Stomach (tissue), 9 donors: Measurements from ENCODE around the gene IGSF9B. TPM values are rescaled to one million over a fixed set of nuclear protein-coding genes. Genes with fewer than 3 reads are reported as not detected.
A peak's percentile ranks its signal among the peaks of the same experiment; 100 is the strongest.

Experiments
- DNase-seq, 2 donors: peaks; one replicate each; pipeline versions ENCODE4 v3.0.0 to v3.0.0-alpha.2; 2013 to 2019
- H3K27ac ChIP-seq, 5 donors: fragments of 200-600 bp in 4 of 5; sonication (generic) in 4 of 5; one replicate each; pipeline ENCODE4 v1.5.1; 2013 to 2019; ENCODE audit warnings: mild to moderate bottlenecking in 1 of 5, moderate library complexity in 1 of 5
- H3K27me3 ChIP-seq, 3 donors: fragments of 200-600 bp; sonication (generic); one replicate each; pipeline ENCODE4 v1.5.1; 2017 to 2019; ENCODE audit warnings: mixed run types in 1 of 3
- H3K36me3 ChIP-seq, 4 donors: fragments of 200-600 bp; sonication (generic); 1 replicate in 3 of 4; 2 replicates in 1 of 4; pipeline ENCODE4 v1.5.1; 2016 to 2019
- H3K4me1 ChIP-seq, 4 donors: fragments of 200-600 bp; sonication (generic); one replicate each; pipeline ENCODE4 v1.5.1; 2016 to 2019
- H3K4me3 ChIP-seq, 4 donors: fragments of 200-600 bp; sonication (generic) in 3 of 4; one replicate each; pipeline ENCODE4 v1.5.1; 2016 to 2019; ENCODE audit warnings: mild to moderate bottlenecking in 1 of 4
- H3K9me3 ChIP-seq, 4 donors: fragments of 200-600 bp; sonication (generic); one replicate each; pipeline ENCODE4 v1.5.1; 2016 to 2019
- EP300 ChIP-seq: sonication (generic); formaldehyde crosslinking; IDR thresholded peaks from one replicate; pipeline ENCODE4 v1.6.1; 2017; ENCODE audit warnings: antibody characterized with exemption
- POLR2A ChIP-seq, 4 donors: fragments of 450-650 bp; IDR thresholded peaks; one replicate each; pipeline ENCODE4 v1.6.1; 2016; ENCODE audit warnings: antibody characterized with exemption in 4 of 4, control low read depth in 2 of 4, mild to moderate bottlenecking in 1 of 4, moderate library complexity in 1 of 4
- POLR2AphosphoS5 ChIP-seq, 3 donors: sonication (generic); formaldehyde crosslinking; IDR thresholded peaks; one replicate each; pipeline ENCODE4 v1.6.1; 2016; ENCODE audit warnings: antibody characterized with exemption in 3 of 3
- WGBS, 5 donors: extraction: QIAGEN DNeasy Blood & Tissue Kit in 3 of 5; methylation state at CpG; one replicate each; pipeline versions ENCODE4 v1.1.5 to v1.1.7; 2013 to 2018; 5-methylcytosine and 5-hydroxymethylcytosine counted together
- intact Hi-C: fragments of 100-400 bp; cut with DNase I; formaldehyde crosslinking; loops from one replicate; pipeline ENCODE4 v1.15.1; 2023; ENCODE audit warnings: low total_unique reads
- polyA plus RNA-seq, 3 donors: library from polyadenylated mRNA; stranded (reverse); fragments of 200-250 nt; gene quantifications; one replicate each; pipeline ENCODE4 v1.2.3, GENCODE V29; 2013
- total RNA-seq, 5 donors: library from RNA; depleted of rRNA; stranded (reverse); fragments of >200 nt; gene quantifications; one replicate each; pipeline versions ENCODE4 v1.1.0 to v1.2.3, GENCODE V29; 2014 to 2016
- TF ChIP-seq, protein P1 (sequence below), 7 experiments: fragments of 450-650 bp in 4 of 7; fragments of 200-600 bp in 3 of 7; sonication (generic) in 3 of 7; IDR thresholded peaks; one replicate each; pipeline ENCODE4 v1.5.1; 2016 to 2019; ENCODE audit warnings: antibody characterized with exemption in 7 of 7, control low read depth in 2 of 7, mild to moderate bottlenecking in 1 of 7
- donor health status: healthy with polysubstance abuse.
- donor health status: Bipolar disorder and iron deficiency.
- donor health status: healthy.

The IGSF9B gene
- total and polyA plus RNA-seq, 8 donors = 0.44 to 22.3 (median 4.6) TPM; not detected in 1

DNA sequence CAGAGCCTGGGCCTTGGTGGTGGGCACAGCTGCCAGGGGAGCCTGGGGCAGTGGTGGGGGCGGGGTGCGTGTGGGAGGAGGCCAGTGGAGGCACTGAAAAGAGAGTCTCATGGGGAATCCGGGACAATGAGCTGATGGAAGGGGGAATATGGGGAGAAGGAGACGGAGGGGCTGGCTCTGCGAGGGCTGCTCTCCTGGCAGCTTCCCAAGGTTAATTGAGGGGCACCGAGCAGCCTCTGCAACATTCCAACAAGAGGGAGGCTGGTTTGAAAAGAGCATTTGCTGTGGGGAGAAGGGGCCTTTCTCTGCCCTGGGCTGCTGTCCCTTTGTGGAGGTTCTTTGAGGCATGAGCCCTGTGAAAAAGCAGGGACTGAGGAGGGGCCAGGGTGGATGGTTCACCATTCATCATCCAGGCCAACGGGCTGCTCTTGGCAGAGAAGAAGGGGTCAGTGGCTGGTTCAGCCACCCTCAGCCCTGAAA is 9.4 kb upstream of the IGSF9B start:
- Histone ChIP-seq H3K9me3 (no peaks in the 10 kb centered on the region), H3K27me3 (peaks cover 0 to 20% (median 11%) of the 10 kb centered on the region in 3 donors), H3K36me3 (no peaks in the 10 kb centered on the region), H3K4me3 (no peak overlapping the region), H3K27ac (peak overlapping the region in 3 of 5 donors; percentile 41 to 77 (median 64)), H3K4me1 (peaks cover 0 to 26% (median 12%) of the 10 kb centered on the region in 4 donors)
- WGBS, 5 donors = 52 to 73% (median 61%) methylated on average over 7 of the region's 7 CpGs
- TF ChIP-seq EP300 = no peak
- TF ChIP-seq POLR2AphosphoS5 (IDR thresholded peaks at IDR 0.05) = no peak
- TF ChIP-seq POLR2A (IDR thresholded peaks at IDR 0.05) = no peak
- TF ChIP-seq, protein P1, sequence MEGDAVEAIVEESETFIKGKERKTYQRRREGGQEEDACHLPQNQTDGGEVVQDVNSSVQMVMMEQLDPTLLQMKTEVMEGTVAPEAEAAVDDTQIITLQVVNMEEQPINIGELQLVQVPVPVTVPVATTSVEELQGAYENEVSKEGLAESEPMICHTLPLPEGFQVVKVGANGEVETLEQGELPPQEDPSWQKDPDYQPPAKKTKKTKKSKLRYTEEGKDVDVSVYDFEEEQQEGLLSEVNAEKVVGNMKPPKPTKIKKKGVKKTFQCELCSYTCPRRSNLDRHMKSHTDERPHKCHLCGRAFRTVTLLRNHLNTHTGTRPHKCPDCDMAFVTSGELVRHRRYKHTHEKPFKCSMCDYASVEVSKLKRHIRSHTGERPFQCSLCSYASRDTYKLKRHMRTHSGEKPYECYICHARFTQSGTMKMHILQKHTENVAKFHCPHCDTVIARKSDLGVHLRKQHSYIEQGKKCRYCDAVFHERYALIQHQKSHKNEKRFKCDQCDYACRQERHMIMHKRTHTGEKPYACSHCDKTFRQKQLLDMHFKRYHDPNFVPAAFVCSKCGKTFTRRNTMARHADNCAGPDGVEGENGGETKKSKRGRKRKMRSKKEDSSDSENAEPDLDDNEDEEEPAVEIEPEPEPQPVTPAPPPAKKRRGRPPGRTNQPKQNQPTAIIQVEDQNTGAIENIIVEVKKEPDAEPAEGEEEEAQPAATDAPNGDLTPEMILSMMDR (IDR thresholded peaks at IDR 0.05) = no peak
- intact Hi-C loops = no loop called here
- DNase-seq = peak in 1 of 2 donors; percentile 79

DNA sequence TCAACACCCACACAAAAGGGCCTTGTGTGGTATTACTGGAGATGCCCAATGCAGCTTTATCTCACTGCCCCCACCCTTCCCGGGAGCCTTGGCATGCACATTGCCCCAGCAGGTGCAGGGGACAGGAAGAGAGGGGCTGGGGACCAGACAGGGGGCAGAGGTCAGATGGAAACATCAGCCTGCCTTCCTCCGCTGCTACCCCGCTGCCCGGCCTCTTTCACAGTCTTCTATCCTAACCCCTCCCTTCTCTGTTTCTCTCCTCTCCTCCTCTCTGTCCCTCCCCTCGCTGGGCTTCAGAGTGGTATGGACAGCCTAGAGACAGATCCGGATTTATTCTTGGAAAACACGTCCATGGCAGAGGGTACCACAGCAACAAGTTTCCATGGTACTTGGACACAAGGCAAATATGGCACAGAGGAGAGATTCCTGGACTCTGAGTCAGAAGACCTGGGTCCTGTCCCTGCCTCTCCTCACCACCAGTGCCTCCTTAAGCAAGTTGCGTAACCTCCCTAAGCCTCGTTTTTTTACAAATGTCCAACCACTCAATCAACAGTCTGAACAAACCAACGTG is 8.3 kb upstream of the IGSF9B start:
- intact Hi-C loops = no loop called here
- H3K27me3 ChIP-seq = peaks cover 0 to 20% (median 9%) of the 10 kb centered on the region in 3 donors
- H3K9me3 ChIP-seq = no peaks in the 10 kb centered on the region
- H3K4me1 ChIP-seq = peaks cover 0 to 26% (median 12%) of the 10 kb centered on the region in 4 donors
- TF ChIP-seq EP300 = peak; percentile 5
- TF ChIP-seq POLR2A (IDR thresholded peaks at IDR 0.05) = no peak
- TF ChIP-seq, protein P1 (IDR thresholded peaks at IDR 0.05) = no peak
- peak in 2 of 3 donors; percentile 36 to 87 for TF ChIP-seq POLR2AphosphoS5 (IDR thresholded peaks at IDR 0.05)
- peak overlapping the region in 3 of 5 donors; percentile 41 to 77 (median 54) for H3K27ac ChIP-seq
- H3K36me3 ChIP-seq = no peaks in the 10 kb centered on the region
- 62 to 70% (median 67%) methylated on average over 10 of the region's 10 CpGs for WGBS, 5 donors
- DNase-seq = peak in 1 of 2 donors; percentile 68
- no peak overlapping the region for H3K4me3 ChIP-seq

DNA sequence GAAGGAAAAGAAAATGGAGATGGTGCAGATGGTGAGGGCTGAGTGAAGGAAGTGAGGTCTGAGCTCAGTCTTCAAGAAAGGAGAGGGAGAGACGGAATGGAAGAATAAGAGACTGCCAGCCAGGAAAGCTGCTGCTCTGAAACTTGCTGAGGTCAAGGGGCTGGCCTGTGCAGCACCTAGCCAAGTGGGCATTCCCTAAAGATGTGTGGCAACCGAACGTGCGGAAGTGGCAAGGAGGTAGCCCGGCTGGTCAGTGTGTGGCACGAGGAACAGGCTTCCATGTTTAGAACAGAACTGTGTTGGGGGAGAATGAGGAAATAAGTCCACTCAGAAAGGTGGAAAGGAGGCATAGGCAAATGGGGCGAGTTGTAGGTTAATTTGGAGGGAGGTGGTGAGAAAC is 7.6 kb upstream of the IGSF9B start:
- TF ChIP-seq POLR2AphosphoS5 (IDR thresholded peaks at IDR 0.05) (no peak), POLR2A (IDR thresholded peaks at IDR 0.05) (no peak), EP300 (no peak)
- TF ChIP-seq, protein P1 (IDR thresholded peaks at IDR 0.05) = no peak
- peak overlapping the region in 3 of 5 donors; percentile 37 to 74 (median 54) for H3K27ac ChIP-seq

DNA sequence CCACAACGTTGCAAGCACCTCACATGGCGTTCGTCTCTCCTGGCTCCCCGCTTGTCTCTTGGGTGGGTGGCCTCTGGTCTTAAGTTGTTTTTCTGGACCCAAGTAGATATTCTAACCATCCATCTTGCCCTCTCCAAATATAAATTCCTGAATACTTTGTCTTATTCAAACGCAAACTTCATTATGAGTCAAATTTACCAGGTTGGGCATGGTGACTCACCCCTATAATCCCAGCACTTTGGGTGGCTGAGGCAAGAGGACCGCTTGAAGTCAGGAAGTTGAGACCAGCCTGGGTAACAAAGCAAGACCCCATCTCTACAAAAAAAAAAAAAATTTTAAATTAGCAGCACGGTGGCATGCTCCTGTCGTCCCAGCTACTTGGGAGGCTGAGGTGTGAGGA is 5.1 kb upstream of the IGSF9B start:
- no peak for DNase-seq
- TF ChIP-seq EP300 (no peak), POLR2A (IDR thresholded peaks at IDR 0.05) (no peak), POLR2AphosphoS5 (IDR thresholded peaks at IDR 0.05) (no peak)
- TF ChIP-seq, protein P1 (IDR thresholded peaks at IDR 0.05) = no peak
- H3K27me3 ChIP-seq = peaks cover 0 to 22% (median 8%) of the 10 kb centered on the region in 3 donors
- no peaks in the 10 kb centered on the region for H3K9me3 ChIP-seq
- H3K36me3 ChIP-seq = no peaks in the 10 kb centered on the region
- intact Hi-C loops = no loop called here
- H3K4me3 ChIP-seq = no peak overlapping the region
- peaks cover 7 to 29% (median 16%) of the 10 kb centered on the region in 4 donors for H3K4me1 ChIP-seq
- no peak overlapping the region for H3K27ac ChIP-seq
- WGBS, 5 donors = 75 to 89% (median 85%) methylated on average over 8 of the region's 8 CpGs

More for the DNA sequence above, 7.6 kb upstream of the IGSF9B start:
- no peaks in the 10 kb centered on the region for H3K9me3 ChIP-seq
- peaks cover 0 to 20% (median 8%) of the 10 kb centered on the region in 3 donors for H3K27me3 ChIP-seq
- DNase-seq = no peak
- no peaks in the 10 kb centered on the region for H3K36me3 ChIP-seq
- peaks cover 0 to 26% (median 12%) of the 10 kb centered on the region in 4 donors for H3K4me1 ChIP-seq
- no peak overlapping the region for H3K4me3 ChIP-seq
- 65 to 88% (median 85%) methylated on average over 7 of the region's 7 CpGs for WGBS, 5 donors
- intact Hi-C loops = no loop called here
